ENCODE measurements around the gene DGKZ.

- TF ChIP-seq POLR2AphosphoS5 (IDR thresholded peaks at IDR 0.05; ENCODE audit: low read depth), result no peak
- no peak for TF ChIP-seq CTCF (IDR thresholded peaks at IDR 0.05; ENCODE audit: insufficient read depth, low read length)
These were observed 71.5 kb downstream of the DGKZ start for GRCh38 chr11:46418751-46419150.

Data from HL-60 (cell line).